Sigmoid colon (tissue), 7 donors: Measurements from ENCODE around the gene BACH1. TPM values are rescaled to one million over a fixed set of nuclear protein-coding genes. Genes with fewer than 3 reads are reported as not detected.
A peak's percentile ranks its signal among the peaks of the same experiment; 100 is the strongest.
"Not testable (repeated sequence)": the region's sequence is repeated elsewhere in the genome, so short reads cannot be mapped to it uniquely, and the experiment has no call there.

Experiments used
- DNase-seq: peaks from one replicate; pipeline ENCODE4 v3.0.0-alpha.2; 2019
- H3K27ac ChIP-seq, 4 donors: fragments of 200-600 bp; sonication (generic); one replicate each; pipeline ENCODE4 v1.5.1; 2016 to 2019; ENCODE audit warnings: mild to moderate bottlenecking in 1 of 4
- H3K27me3 ChIP-seq, 3 donors: fragments of 200-600 bp; sonication (generic); one replicate each; pipeline ENCODE4 v1.5.1; 2019; ENCODE audit warnings: mild to moderate bottlenecking in 1 of 3
- H3K36me3 ChIP-seq, 4 donors: fragments of 200-600 bp; sonication (generic); one replicate each; pipeline ENCODE4 v1.5.1; 2016 to 2019
- H3K4me1 ChIP-seq, 4 donors: fragments of 200-600 bp; sonication (generic); one replicate each; pipeline ENCODE4 v1.5.1; 2017 to 2019
- H3K4me3 ChIP-seq, 4 donors: fragments of 200-600 bp; sonication (generic); one replicate each; pipeline ENCODE4 v1.5.1; 2017 to 2019; ENCODE audit warnings: mild to moderate bottlenecking in 2 of 4, moderate library complexity in 1 of 4
- H3K9me3 ChIP-seq, 4 donors: fragments of 200-600 bp in 3 of 4; sonication (generic) in 3 of 4; one replicate each; pipeline versions ENCODE4 v1.5.1 to v1.6.1; 2013 to 2019
- CTCF ChIP-seq, 4 experiments: fragments of 450-650 bp in 3 of 4; fragments of 200-600 bp in 1 of 4; IDR thresholded peaks; one replicate each; pipeline ENCODE4 v1.5.1; 2016 to 2019; ENCODE audit warnings: antibody characterized with exemption in 4 of 4, mild to moderate bottlenecking in 3 of 4, moderate library complexity in 2 of 4
- EP300 ChIP-seq, 4 donors: sonication (generic); formaldehyde crosslinking; IDR thresholded peaks; one replicate each; pipeline ENCODE4 v1.6.1; 2017; ENCODE audit warnings: antibody characterized with exemption in 4 of 4
- POLR2A ChIP-seq, 2 donors: fragments of 450-650 bp; IDR thresholded peaks; one replicate each; pipeline ENCODE4 v1.6.1; 2016; ENCODE audit warnings: antibody characterized with exemption in 2 of 2, mild to moderate bottlenecking in 2 of 2, moderate library complexity in 2 of 2
- POLR2AphosphoS5 ChIP-seq, 4 donors: sonication (generic); formaldehyde crosslinking; IDR thresholded peaks; one replicate each; pipeline ENCODE4 v1.6.1; 2017; ENCODE audit warnings: antibody characterized with exemption in 4 of 4
- WGBS, 2 donors: extraction: QIAGEN DNeasy Blood & Tissue Kit; methylation state at CpG; one replicate each; pipeline ENCODE4 v1.1.7; 2013; 5-methylcytosine and 5-hydroxymethylcytosine counted together
- intact Hi-C: fragments of 100-400 bp; cut with DNase I; formaldehyde crosslinking; loops from one replicate; pipeline ENCODE4 v1.15.1; 2023
- polyA plus RNA-seq, 3 donors: library from polyadenylated mRNA; stranded (reverse); fragments of 200-250 nt; gene quantifications; one replicate each; pipeline ENCODE4 v1.2.3, GENCODE V29; 2013
- total RNA-seq, 4 donors: library from RNA; depleted of rRNA; stranded (reverse); fragments of >200 nt; gene quantifications; one replicate each; pipeline ENCODE4 v1.1.0, GENCODE V29; 2016
- donor health status: healthy with polysubstance abuse.
- donor health status: Bipolar disorder and iron deficiency.
- donor health status: healthy.

BACH1 gene
- total RNA-seq (10 to 100 TPM; 47.1 to 89.6 (median 85.0) TPM), polyA plus RNA-seq (10 to 100 TPM in 2 of 3 donors, 1 to 10 TPM in 1; 8.4 to 16.6 (median 10.1) TPM)

GRCh38 chr21:29298348-29299045 is at the start of gene BACH1:
TSS of gene BACH1 (plus strand) at chr21:29298922. CDS start at chr21:29321281, 22,359 bp downstream.
- peak within 1 kb of the TSS; percentile 87 to 97 (median 92) for H3K27ac ChIP-seq
- peaks cover 0 to 47% (median 37%) of the 10 kb centered on the region in 4 donors for H3K4me1 ChIP-seq
- H3K4me3 ChIP-seq = peak within 1 kb of the TSS; percentile 59 to 96 (median 84)
- WGBS, 2 donors = 4% methylated on average over 87 of the region's 87 CpGs
- TF ChIP-seq POLR2AphosphoS5 (IDR thresholded peaks at IDR 0.05) = peak; percentile 87 to 97 (median 95)
- TF ChIP-seq EP300 (IDR thresholded peaks at IDR 0.05) = no peak
- TF ChIP-seq CTCF (IDR thresholded peaks at IDR 0.05) = peak in 1 of 4 experiments; percentile 34
- peak; percentile 50 to 58 for TF ChIP-seq POLR2A (IDR thresholded peaks at IDR 0.05)
- no peaks in the 10 kb centered on the region for H3K27me3 ChIP-seq
- H3K9me3 ChIP-seq = no peaks in the 10 kb centered on the region
- peak; percentile 95 for DNase-seq
- intact Hi-C loops = loop anchor here (1.0 to 2.0 kb wide), 4 partner anchors 44 to 134 kb away; no protein-coding TSS in a partner anchor
- no peaks in the 10 kb centered on the region for H3K36me3 ChIP-seq

GRCh38 chr21:29249289-29249688 is 49.4 kb upstream of the BACH1 start:
- peaks cover 0 to 13% (median 10%) of the 10 kb centered on the region in 4 donors for H3K4me1 ChIP-seq

GRCh38 chr21:29250636-29251035 is 48.1 kb upstream of the BACH1 start:
- 88 to 91% methylated on average over 5 of the region's 5 CpGs for WGBS, 2 donors
- intact Hi-C loops = no loop called here
- peaks cover 0 to under 1% (median 0%) of the 10 kb centered on the region in 4 donors for H3K4me1 ChIP-seq
- no peaks in the 10 kb centered on the region for H3K27me3 ChIP-seq
- TF ChIP-seq CTCF (IDR thresholded peaks at IDR 0.05) = no peak
- TF ChIP-seq POLR2A (IDR thresholded peaks at IDR 0.05) = no peak
- no peak for TF ChIP-seq POLR2AphosphoS5 (IDR thresholded peaks at IDR 0.05)
- TF ChIP-seq EP300 (IDR thresholded peaks at IDR 0.05) = no peak
- H3K36me3 ChIP-seq = no peaks in the 10 kb centered on the region
- H3K27ac ChIP-seq = no peak overlapping the region
- no peak overlapping the region for H3K4me3 ChIP-seq
- peaks cover 0 to 9% (median 3%) of the 10 kb centered on the region in 4 donors for H3K9me3 ChIP-seq
- no peak for DNase-seq

More at GRCh38 chr21:29249289-29249688, 49.4 kb upstream of the BACH1 start:
- DNase-seq, H3K27ac ChIP-seq, H3K4me3 ChIP-seq, H3K27me3 ChIP-seq, intact Hi-C loops, H3K9me3 ChIP-seq, H3K36me3 ChIP-seq: not testable (repeated sequence)

- intact Hi-C loops, H3K9me3 ChIP-seq, H3K27ac ChIP-seq, H3K4me1 ChIP-seq, H3K4me3 ChIP-seq, H3K27me3 ChIP-seq, DNase-seq, H3K36me3 ChIP-seq: not testable (repeated sequence)
Measured at GRCh38 chr21:29253861-29254260, 44.9 kb upstream of the BACH1 start.

GRCh38 chr21:29254550-29254949 is 44.2 kb upstream of the BACH1 start:
- no peak overlapping the region for H3K4me3 ChIP-seq
- H3K4me1 ChIP-seq = peaks cover 0 to 9% (median 4%) of the 10 kb centered on the region in 4 donors
- H3K27ac ChIP-seq = no peak overlapping the region
- DNase-seq = no peak
- intact Hi-C loops = no loop called here
- H3K36me3 ChIP-seq = no peaks in the 10 kb centered on the region
- WGBS, 2 donors = 95 to 97% methylated on average over 1 of the region's 1 CpG
- H3K27me3 ChIP-seq = no peaks in the 10 kb centered on the region
- peaks cover 0 to 9% (median 3%) of the 10 kb centered on the region in 4 donors for H3K9me3 ChIP-seq
- no peak for TF ChIP-seq CTCF (IDR thresholded peaks at IDR 0.05)
- no peak for TF ChIP-seq POLR2AphosphoS5 (IDR thresholded peaks at IDR 0.05)
- no peak for TF ChIP-seq EP300 (IDR thresholded peaks at IDR 0.05)
- TF ChIP-seq POLR2A (IDR thresholded peaks at IDR 0.05) = no peak
